NCI-H187 (cell line): ENCODE results near the gene TBC1D2.
"Not testable (repeated sequence)": the region's sequence is repeated elsewhere in the genome, so short reads cannot be mapped to it uniquely, and the experiment has no call there.

Experiments
- DNase-seq, 2 experiments: peaks; one replicate each; lab custom pipeline; 2025; lab: John Stamatoyannopoulos, UW

The TBC1D2 gene

GRCh38 chr9:98272083-98272482 lies 16.6 kb upstream of the TBC1D2 start:
- DNase-seq, result no peak

- no peak for DNase-seq
Observed at GRCh38 chr9:98271479-98271878, 16.0 kb upstream of the TBC1D2 start.

GRCh38 chr9:98270284-98270683 lies 14.8 kb upstream of the TBC1D2 start:
- DNase-seq, result not testable (repeated sequence)

- not testable (repeated sequence) for DNase-seq
Observed at GRCh38 chr9:98269652-98270051, 14.2 kb upstream of the TBC1D2 start.

GRCh38 chr9:98267556-98267955 lies 12.1 kb upstream of the TBC1D2 start:
- not testable (repeated sequence) for DNase-seq

GRCh38 chr9:98264516-98264915 lies 9.1 kb upstream of the TBC1D2 start:
- DNase-seq, result no peak

GRCh38 chr9:98263482-98264357 lies 8.3 kb upstream of the TBC1D2 start:
- DNase-seq, result peak in 1 of 2 experiments; percentile 27

GRCh38 chr9:98263080-98263479 lies 7.6 kb upstream of the TBC1D2 start:
- DNase-seq, result no peak

GRCh38 chr9:98262056-98262455 lies 6.6 kb upstream of the TBC1D2 start:
- DNase-seq, result no peak

- DNase-seq, result no peak
Observed at GRCh38 chr9:98260635-98261034, 5.2 kb upstream of the TBC1D2 start.

- no peak for DNase-seq
Observed at GRCh38 chr9:98259791-98260190, 4.3 kb upstream of the TBC1D2 start.

- no peak for DNase-seq
Observed at GRCh38 chr9:98256756-98257155, 1.3 kb upstream of the TBC1D2 start.

- no peak for DNase-seq
Observed at GRCh38 chr9:98255061-98255577, 330 bp downstream of the TBC1D2 start.

GRCh38 chr9:98254228-98255060 lies 1.0 kb downstream of the TBC1D2 start:
- DNase-seq, result no peak

- DNase-seq, result no peak
Observed at GRCh38 chr9:98253565-98253964, 1.9 kb downstream of the TBC1D2 start.

GRCh38 chr9:98251551-98251950 lies 3.9 kb downstream of the TBC1D2 start:
- no peak for DNase-seq

- no peak for DNase-seq
Observed at GRCh38 chr9:98249771-98250170, 5.7 kb downstream of the TBC1D2 start.

GRCh38 chr9:98248737-98249474 lies 6.5 kb downstream of the TBC1D2 start:
- no peak for DNase-seq

GRCh38 chr9:98247831-98248657 lies 7.4 kb downstream of the TBC1D2 start:
- no peak for DNase-seq

- no peak for DNase-seq
Observed at GRCh38 chr9:98242426-98242825, 13.0 kb downstream of the TBC1D2 start.
